AG10803 (cell line): Measurements from ENCODE around the gene VTN.

Experiments
- DNase-seq: peaks from one replicate; pipeline ENCODE4 v3.0.0; 2010; ENCODE audit warnings: low read depth
- H3K4me3 ChIP-seq: 2 replicates; pipeline ENCODE4 v1.5.1; 2011; ENCODE audit warnings: mild to moderate bottlenecking, low read length, control low read depth
- TF ChIP-seq, protein P1 (sequence below): conservative IDR thresholded peaks from 2 replicates; pipeline ENCODE4 v1.5.1; 2011; ENCODE audit warnings: mild to moderate bottlenecking, low read length, control low read depth, inconsistent platforms

Gene VTN

DNA sequence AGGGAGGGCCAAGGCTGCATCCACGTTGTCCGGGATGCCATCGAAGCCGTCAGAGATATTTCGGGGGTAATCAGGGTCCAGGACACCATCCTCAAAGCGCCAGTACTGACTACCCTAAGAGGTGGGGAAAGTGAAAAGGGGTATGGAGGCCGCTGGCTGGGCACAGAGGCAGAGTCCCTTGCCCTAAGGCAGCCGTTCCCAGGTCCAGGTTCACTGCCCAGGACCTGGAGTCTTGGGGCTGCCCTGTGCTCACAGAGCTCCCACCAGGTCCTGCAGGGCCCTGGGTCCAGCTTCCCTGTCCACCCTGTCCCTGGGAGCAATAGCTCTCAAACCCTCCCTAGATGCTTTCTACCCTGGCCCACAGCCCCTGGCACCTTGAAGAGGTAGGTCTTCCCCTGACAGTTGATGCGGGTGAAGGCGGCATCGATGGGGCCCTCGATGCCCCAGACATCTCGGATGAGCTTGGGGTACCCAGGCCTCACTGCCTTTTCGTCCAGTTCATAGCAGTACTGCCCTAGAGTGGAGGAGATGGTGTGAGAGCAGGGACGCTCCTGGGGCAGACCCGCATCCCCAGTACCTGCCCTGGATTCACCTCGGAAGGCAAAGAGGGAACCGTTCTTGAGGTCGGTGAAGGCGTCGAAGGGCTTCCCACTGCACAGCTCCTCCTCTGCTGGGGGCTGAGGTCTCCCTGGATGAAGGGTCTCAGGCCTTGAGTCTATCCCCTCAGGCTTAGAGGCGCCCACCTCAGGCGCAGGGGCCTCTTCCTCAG is 1.0 kb downstream of the VTN start:
- no peak for DNase-seq
- no peak overlapping the region for H3K4me3 ChIP-seq
- TF ChIP-seq, protein P1, sequence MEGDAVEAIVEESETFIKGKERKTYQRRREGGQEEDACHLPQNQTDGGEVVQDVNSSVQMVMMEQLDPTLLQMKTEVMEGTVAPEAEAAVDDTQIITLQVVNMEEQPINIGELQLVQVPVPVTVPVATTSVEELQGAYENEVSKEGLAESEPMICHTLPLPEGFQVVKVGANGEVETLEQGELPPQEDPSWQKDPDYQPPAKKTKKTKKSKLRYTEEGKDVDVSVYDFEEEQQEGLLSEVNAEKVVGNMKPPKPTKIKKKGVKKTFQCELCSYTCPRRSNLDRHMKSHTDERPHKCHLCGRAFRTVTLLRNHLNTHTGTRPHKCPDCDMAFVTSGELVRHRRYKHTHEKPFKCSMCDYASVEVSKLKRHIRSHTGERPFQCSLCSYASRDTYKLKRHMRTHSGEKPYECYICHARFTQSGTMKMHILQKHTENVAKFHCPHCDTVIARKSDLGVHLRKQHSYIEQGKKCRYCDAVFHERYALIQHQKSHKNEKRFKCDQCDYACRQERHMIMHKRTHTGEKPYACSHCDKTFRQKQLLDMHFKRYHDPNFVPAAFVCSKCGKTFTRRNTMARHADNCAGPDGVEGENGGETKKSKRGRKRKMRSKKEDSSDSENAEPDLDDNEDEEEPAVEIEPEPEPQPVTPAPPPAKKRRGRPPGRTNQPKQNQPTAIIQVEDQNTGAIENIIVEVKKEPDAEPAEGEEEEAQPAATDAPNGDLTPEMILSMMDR: no peak

DNA sequence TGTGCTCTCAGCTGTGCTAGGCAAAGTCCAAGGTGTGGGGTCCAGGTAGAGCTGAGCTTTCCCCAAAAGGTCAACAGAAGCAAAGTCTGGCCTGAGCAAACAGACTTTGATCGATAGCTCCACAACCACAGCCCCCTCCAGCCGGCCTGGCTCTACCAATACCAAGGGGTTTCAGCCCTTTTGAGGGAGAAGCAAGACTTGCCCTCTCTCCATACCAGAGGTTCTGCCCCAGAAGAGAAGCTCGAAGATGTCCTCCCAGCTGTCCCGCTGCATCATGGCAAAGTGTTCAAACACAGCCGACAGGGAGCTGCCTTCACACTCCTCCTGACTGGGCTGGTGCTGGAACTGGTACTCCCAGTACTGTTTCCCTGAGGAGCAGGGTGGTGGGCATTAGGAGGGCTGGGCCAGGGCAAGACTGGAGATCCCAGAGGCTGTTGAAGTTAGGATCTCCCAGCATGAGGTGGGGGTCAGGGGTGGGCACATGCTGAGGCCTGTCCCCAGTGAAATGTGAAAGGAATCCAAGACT is 1.7 kb downstream of the VTN start:
- TF ChIP-seq, protein P1: no peak
- DNase-seq: no peak

DNA sequence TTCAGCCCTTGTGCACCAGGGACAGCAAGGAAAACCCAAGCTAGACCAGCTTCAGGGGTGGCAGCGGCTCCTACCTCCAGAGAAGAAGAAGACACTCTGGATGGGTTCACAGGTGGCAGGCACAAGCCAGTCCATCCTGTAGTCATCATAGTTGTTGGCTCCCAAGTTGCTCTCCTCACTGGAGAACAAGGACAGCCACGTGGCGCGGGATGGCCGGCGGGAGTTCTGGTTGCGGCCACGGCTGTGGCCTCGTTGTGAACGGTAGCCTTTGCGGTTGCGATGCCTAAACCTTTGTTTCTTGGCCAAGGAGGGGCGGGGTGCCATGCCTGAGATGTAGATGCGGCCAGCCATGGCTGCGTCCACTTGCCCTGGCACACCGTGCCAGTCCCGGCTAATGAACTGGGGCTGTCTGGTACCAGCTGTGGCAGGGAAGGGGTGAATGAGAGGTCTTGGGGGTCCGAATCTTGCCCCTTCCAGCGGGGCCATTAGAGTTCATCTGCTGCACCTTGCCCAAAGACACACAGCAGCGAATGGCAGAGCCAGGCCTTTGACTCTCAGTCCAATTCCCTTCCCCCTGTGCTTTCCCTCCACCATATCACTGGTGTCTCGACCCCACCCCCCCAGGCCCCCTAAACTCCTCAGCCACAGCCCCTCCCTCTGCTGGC is 2.3 kb downstream of the VTN start:
- TF ChIP-seq, protein P1: no peak
- H3K4me3 ChIP-seq: no peak overlapping the region
- DNase-seq: no peak

More for the DNA sequence above, 1.7 kb downstream of the VTN start:
- no peak overlapping the region for H3K4me3 ChIP-seq

DNA sequence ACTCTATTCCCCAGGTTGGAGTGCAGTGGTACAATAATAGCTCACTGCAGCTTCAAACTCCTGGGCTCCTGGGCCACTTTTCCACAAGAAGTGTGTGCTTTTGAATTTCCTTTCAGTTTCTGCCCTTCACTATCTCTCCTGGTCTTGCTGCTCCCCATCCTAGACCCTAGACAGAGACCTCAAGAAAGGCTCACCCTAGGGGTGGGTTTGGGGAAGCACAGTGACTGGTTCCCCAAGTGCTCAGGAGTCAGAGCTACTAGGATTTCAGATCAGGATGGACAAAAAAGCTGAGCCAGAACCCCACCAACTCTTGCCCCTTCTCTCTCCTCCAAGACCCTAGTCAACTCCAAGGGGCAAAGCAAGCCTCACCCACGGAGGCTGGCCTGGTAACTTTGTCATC is 3.5 kb downstream of the VTN start:
- TF ChIP-seq, protein P1: no peak
- no peak for DNase-seq
- H3K4me3 ChIP-seq: no peak overlapping the region

DNA sequence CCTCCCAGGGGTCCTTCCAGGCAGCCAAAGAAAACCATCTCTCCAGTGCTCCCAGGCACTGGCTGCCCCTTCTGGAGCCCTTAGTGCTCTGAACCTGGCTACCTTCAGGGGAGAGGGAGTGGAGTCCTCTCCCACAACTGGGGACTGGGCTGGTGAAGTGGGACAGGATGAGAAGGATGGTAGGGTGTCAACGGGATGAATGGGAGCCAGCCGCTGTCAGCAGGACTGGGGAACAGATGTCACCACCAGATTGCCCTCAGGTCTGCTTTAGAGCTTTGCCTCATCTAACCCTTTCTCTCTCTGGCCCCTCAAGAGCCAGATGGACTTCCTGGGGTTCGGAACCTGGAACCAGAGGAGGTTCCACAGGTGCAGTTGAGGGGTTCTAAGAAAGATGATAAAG is 4.6 kb downstream of the VTN start:
- TF ChIP-seq, protein P1: no peak

DNA sequence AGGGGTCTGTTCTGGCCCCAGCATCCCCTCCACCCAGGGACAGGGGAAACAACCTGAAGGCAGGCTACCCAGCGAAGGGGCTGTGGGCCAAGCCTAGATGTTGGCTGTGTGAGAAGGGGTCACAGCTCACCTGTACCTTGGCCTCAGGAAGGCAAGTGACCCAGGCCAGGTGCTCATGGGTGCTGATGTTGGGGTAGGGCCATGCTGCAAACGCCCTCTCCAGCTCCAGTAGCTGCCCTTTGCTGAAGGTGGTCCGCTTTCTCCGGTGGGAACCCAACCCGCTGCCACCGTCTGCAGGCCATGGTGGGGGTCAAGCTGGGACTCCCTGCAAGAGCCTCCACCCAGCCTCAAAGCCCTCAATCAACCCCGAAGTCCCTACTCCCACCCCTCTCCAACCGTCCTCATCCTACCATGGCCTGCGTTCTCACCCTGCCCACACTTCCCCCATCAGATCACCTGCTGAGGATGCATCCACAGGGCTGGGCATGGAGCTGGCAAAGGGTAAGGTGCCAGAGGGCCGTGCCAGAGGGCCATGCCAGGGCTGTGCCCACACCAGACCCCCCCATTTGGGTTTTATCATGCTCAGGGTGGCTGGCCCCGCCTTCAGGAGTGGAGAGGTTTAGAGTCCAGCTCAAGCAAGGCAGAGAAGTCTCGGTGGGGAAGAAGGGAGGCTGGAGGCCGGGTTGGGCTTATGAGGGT is 5.3 kb downstream of the VTN start, which contains the start of gene SEBOX:
Gene SEBOX, minus strand, starts transcription at position 535 of the 699 bp plus-strand sequence. Its CDS starts 48 bp downstream, at position 487.
- TF ChIP-seq, protein P1: no peak
- H3K4me3 ChIP-seq: no peak within 1 kb of the TSS
- no peak for DNase-seq

More for the DNA sequence above, 4.6 kb downstream of the VTN start:
- DNase-seq: no peak
- no peak overlapping the region for H3K4me3 ChIP-seq
